ENCODE data around the gene IFI27. TPM values are rescaled to one million over a fixed set of nuclear protein-coding genes. Genes with fewer than 3 reads are reported as not detected.

Gene IFI27
- total RNA-seq: 14.4 TPM

GRCh38 chr14:94110552-94111181, at the start of gene IFI27:
Gene IFI27, plus strand, starts transcription at chr14:94110736.

DNA sequence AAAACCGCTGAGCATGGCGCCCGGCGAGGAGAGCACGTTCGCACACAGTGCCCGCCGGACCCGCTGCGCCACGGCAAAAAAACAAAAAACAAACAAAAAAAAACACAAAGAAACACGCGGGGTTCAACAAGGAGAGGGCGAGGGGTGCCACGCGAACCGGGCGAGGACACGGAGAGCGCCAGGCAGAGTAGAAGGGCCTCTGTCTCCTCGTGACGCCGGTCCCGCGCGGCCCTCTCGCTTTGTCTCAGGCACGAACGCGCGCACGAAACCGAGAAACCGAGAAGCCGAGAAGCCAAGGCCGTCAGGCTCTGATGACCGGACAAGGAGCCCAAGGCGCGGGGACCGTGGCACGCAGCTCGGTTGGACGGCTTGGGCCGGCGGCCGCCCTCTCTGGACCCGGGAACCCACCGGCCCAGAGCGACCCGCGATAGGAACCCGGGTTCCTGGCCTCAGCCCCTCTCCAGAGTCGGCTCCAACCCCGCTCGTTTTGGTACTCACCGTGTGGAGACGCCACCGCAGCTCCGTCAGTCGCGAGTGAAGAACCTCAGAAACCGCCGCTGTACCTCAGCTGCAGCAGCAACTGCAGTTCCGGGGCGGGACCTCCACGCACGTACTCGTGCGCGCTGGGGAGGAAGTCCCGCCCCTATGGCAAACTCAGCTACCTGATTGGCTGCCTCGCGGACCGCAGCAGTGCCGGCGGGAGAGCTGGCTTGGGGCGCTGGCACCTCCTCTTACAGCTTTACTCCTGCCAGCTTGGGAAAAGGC, 29.7 kb upstream of the IFI27 start, which contains the start of the genes DDX24 and IFI27L1:
Gene DDX24 (minus strand): TSS at position 582 of the 765 bp plus-strand sequence. CDS start 1,460 bp downstream, outside the sequence.
Gene IFI27L1 (plus strand): TSS at position 690 of the 765 bp plus-strand sequence. CDS start 15,628 bp downstream, outside the sequence.

GRCh38 chr14:94129111-94129757, 18.7 kb downstream of the IFI27 start, which contains the start of gene IFI27L2:
Gene IFI27L2, minus strand, starts transcription at chr14:94129604. Its CDS starts 40 bp downstream, at chr14:94129564.

Other genes starting within 250 kb of the IFI27 start
- gene FAM181A, start 183.4 kb upstream of the IFI27 start, total RNA-seq: not detected
- gene ASB2, start 134.2 kb upstream of the IFI27 start, total RNA-seq: 4.1 TPM
- gene CCDC197, start 113.4 kb upstream of the IFI27 start, total RNA-seq: not detected
- gene OTUB2, start 84.4 kb upstream of the IFI27 start, total RNA-seq: 3.8 TPM
- gene DDX24, start 29.5 kb upstream of the IFI27 start, total RNA-seq: 153 TPM
- gene IFI27L1, start 29.4 kb upstream of the IFI27 start, total RNA-seq: 11.9 TPM
- gene IFI27L2, start 18.9 kb downstream of the IFI27 start, total RNA-seq: 46.2 TPM
- gene PPP4R4, start 63.6 kb downstream of the IFI27 start, total RNA-seq: 10.0 TPM
- gene SERPINA10, start 182.5 kb downstream of the IFI27 start, total RNA-seq: not detected
- not detected for gene SERPINA6, start 212.6 kb downstream of the IFI27 start, total RNA-seq